Mesenchymal stem cell (in vitro differentiated cells and primary cell): Measurements from ENCODE around the gene GPATCH1.

Experiments used
- DNase-seq: peaks from one replicate; pipeline ENCODE4 v3.0.0-alpha.2; 2013
- H2AFZ ChIP-seq: one replicate; pipeline ENCODE4 v1.6.1; 2013; ENCODE audit warnings: low read depth, mild to moderate bottlenecking, control low read depth, inconsistent platforms, low read length, moderate library complexity
- H2AK5ac ChIP-seq: 2 replicates; pipeline ENCODE4 v1.6.1; 2013; ENCODE audit warnings: low read length, moderate library complexity, mild to moderate bottlenecking, inconsistent platforms; ENCODE audit not compliant: severe bottlenecking
- H2BK120ac ChIP-seq: one replicate; pipeline ENCODE4 v1.6.1; 2013; ENCODE audit warnings: low read depth, mild to moderate bottlenecking, inconsistent platforms, low read length, moderate library complexity
- H2BK12ac ChIP-seq, 2 experiments: one replicate each; pipeline ENCODE4 v1.6.1; 2013; ENCODE audit warnings: inconsistent platforms in 2 of 2, low read length in 2 of 2, mild to moderate bottlenecking in 2 of 2, moderate library complexity in 2 of 2, control low read depth in 1 of 2
- H2BK15ac ChIP-seq: one replicate; pipeline ENCODE4 v1.6.1; 2013; ENCODE audit warnings: mild to moderate bottlenecking, low read depth, inconsistent platforms; ENCODE audit not compliant: poor library complexity, severe bottlenecking
- H2BK5ac ChIP-seq: 2 replicates; pipeline ENCODE4 v1.6.1; 2013; ENCODE audit warnings: low read depth, mild to moderate bottlenecking, low read length, control low read depth, inconsistent platforms; ENCODE audit not compliant: poor library complexity, severe bottlenecking
- H3K14ac ChIP-seq, 2 experiments: one replicate each; pipeline ENCODE4 v1.6.1; 2013; ENCODE audit warnings: inconsistent platforms in 2 of 2, low read length in 2 of 2, control low read depth in 1 of 2, mild to moderate bottlenecking in 1 of 2, moderate library complexity in 1 of 2
- H3K18ac ChIP-seq, 2 experiments: one replicate each; pipeline ENCODE4 v1.6.1; 2013; ENCODE audit warnings: inconsistent platforms in 2 of 2, low read length in 2 of 2, control low read depth in 1 of 2, low read depth in 1 of 2, mild to moderate bottlenecking in 1 of 2
- H3K23ac ChIP-seq, 2 experiments: one replicate each; pipeline ENCODE4 v1.6.1; 2013; ENCODE audit warnings: inconsistent platforms in 2 of 2, low read length in 2 of 2, mild to moderate bottlenecking in 2 of 2, moderate library complexity in 2 of 2, control low read depth in 1 of 2
- H3K27ac ChIP-seq: 2 replicates; pipeline ENCODE4 v1.5.1; 2013; ENCODE audit warnings: mild to moderate bottlenecking, moderate library complexity, low read length, control low read depth, inconsistent platforms; ENCODE audit not compliant: poor library complexity, severe bottlenecking
- H3K27me3 ChIP-seq, 2 experiments: 2 replicates each; pipeline versions ENCODE4 v1.6.1 to v1.7.0; 2013; ENCODE audit warnings: low read length in 2 of 2, mild to moderate bottlenecking in 2 of 2, moderate library complexity in 2 of 2, control low read depth in 1 of 2, inconsistent platforms in 1 of 2; ENCODE audit not compliant: control insufficient read depth in 1 of 2, insufficient read depth in 1 of 2
- H3K36me3 ChIP-seq, 2 experiments: 2 replicates each; pipeline versions ENCODE4 v1.6.1 to v1.7.0; 2013; ENCODE audit warnings: low read length in 2 of 2, control low read depth in 1 of 2, inconsistent platforms in 1 of 2, low read depth in 1 of 2, mild to moderate bottlenecking in 1 of 2; ENCODE audit not compliant: insufficient read depth in 2 of 2, control insufficient read depth in 1 of 2
- H3K4ac ChIP-seq, 2 experiments: one replicate each; pipeline ENCODE4 v1.6.1; 2013; ENCODE audit warnings: inconsistent platforms in 2 of 2, low read length in 2 of 2, mild to moderate bottlenecking in 2 of 2, moderate library complexity in 2 of 2, control low read depth in 1 of 2, low read depth in 1 of 2
- H3K4me1 ChIP-seq: 2 replicates; pipeline ENCODE4 v1.6.1; 2013; ENCODE audit warnings: low read depth, low read length, control low read depth; ENCODE audit not compliant: control insufficient read depth, insufficient read depth
- H3K4me2 ChIP-seq: 2 replicates; pipeline ENCODE4 v1.6.1; 2013; ENCODE audit warnings: low read length, mild to moderate bottlenecking, inconsistent platforms; ENCODE audit not compliant: poor library complexity, severe bottlenecking
- H3K4me3 ChIP-seq, 2 experiments: 2 replicates each; pipeline versions ENCODE4 v1.5.1 to v1.7.0; 2013; ENCODE audit warnings: low read length in 2 of 2, mild to moderate bottlenecking in 2 of 2, control low read depth in 1 of 2, low read depth in 1 of 2; ENCODE audit not compliant: insufficient read depth in 1 of 2
- H3K79me1 ChIP-seq: replicated peaks from 2 replicates; pipeline ENCODE4 v1.6.1; 2013; ENCODE audit warnings: mild to moderate bottlenecking, control low read depth, low read length, inconsistent platforms; ENCODE audit not compliant: poor library complexity, severe bottlenecking
- H3K9ac ChIP-seq: 2 replicates; pipeline ENCODE4 v1.7.0; 2013; ENCODE audit warnings: mild to moderate bottlenecking, low read length, moderate library complexity
- H3K9me3 ChIP-seq: 2 replicates; pipeline ENCODE4 v1.7.0; 2013; ENCODE audit warnings: mild to moderate bottlenecking, low read length; ENCODE audit not compliant: control insufficient read depth
- H4K8ac ChIP-seq: one replicate; pipeline ENCODE4 v1.6.1; 2013; ENCODE audit warnings: inconsistent platforms, mild to moderate bottlenecking, low read length, moderate library complexity
- H4K91ac ChIP-seq: one replicate; pipeline ENCODE4 v1.6.1; 2013; ENCODE audit warnings: mild to moderate bottlenecking, low read length, inconsistent platforms
- WGBS: methylation state at CpG from one replicate; pipeline ENCODE4 v1.1.7; 2013; ENCODE audit warnings: mixed read lengths; 5-methylcytosine and 5-hydroxymethylcytosine counted together

The GPATCH1 gene

DNA sequence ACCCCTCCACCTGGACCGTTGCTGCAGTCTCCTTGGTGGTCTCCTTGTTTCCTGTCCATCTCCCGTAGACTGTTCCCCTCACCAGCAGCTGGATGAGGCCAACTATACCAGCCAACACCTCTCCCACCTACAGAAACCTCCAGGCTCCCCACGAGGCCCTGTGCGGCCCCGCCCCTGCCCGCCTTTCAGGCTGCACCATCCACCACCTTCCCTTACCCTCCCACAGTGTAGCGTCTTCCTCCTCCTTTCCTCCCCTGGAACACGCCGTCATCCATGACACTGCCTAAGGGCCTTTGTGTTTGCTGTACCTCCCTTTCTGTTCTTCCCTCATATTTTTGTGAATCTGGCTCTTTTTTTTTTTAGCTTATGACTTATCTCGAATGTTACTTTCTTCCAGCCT lies 27.2 kb downstream of the GPATCH1 start:
- H2BK120ac ChIP-seq: no peak overlapping the region
- H3K36me3 ChIP-seq: peaks cover 45 to 70% of the 10 kb centered on the region in 2 experiments
- H3K79me1 ChIP-seq: peaks cover 7% of the 10 kb centered on the region
- no peaks in the 10 kb centered on the region for H3K27me3 ChIP-seq
- WGBS: 96% methylated on average over 10 of the region's 10 CpGs
- no peak overlapping the region for H3K23ac ChIP-seq
- H4K8ac ChIP-seq: no peak overlapping the region
- no peak overlapping the region for H2AK5ac ChIP-seq
- no peaks in the 10 kb centered on the region for H3K9me3 ChIP-seq
- no peak overlapping the region for H2AFZ ChIP-seq
- H2BK15ac ChIP-seq: no peak overlapping the region
- no peak overlapping the region for H3K4ac ChIP-seq
- H3K18ac ChIP-seq: no peak overlapping the region
- H3K9ac ChIP-seq: no peak overlapping the region
- H2BK12ac ChIP-seq: no peak overlapping the region
- no peak overlapping the region for H3K14ac ChIP-seq
- H3K4me2 ChIP-seq: no peak overlapping the region
- peaks cover 5% of the 10 kb centered on the region for H3K4me1 ChIP-seq
- H3K27ac ChIP-seq: no peak overlapping the region
- no peak overlapping the region for H2BK5ac ChIP-seq
- no peak overlapping the region for H4K91ac ChIP-seq
- no peak overlapping the region for H3K4me3 ChIP-seq
- no peak for DNase-seq

DNA sequence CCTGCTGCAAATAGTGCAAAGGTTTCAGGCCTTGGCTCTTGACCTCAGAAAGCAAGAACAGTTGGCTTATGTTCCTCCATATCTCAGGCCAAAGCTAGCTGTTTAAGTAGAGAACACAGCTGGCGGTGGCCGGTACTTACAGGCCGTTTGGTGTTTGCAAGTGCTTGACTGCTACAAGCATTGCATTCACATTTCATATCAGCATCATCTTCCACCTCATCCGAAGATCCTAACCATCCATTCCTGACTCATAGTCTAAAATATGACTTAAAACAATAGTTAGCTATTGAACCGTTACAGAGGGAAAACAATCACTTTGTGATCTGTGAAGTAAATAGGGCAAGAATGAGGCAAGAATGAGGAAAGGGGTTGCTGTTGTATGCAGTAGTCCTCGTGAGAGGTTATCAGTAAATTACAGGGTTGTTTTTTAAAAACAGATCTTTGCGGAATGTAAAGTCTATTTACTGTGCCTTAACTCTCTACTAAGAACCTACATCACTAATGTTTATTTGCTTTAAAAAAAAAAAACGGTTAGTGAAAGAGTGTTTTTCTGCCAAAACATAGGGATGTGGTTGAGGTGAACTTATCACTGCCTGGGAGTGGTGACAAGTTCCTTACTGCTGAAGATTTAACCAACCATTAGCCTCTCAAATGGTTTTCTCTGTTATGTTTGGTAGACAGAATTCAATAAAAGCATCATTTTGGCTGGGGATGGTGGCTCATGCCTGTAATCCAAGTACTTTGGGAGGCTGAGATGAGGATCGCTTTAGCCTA lies 29.3 kb downstream of the GPATCH1 start:
- Histone ChIP-seq H3K4me2 (no peak overlapping the region), H3K36me3 (peaks cover 52 to 74% of the 10 kb centered on the region in 2 experiments), H2BK5ac (no peak overlapping the region), H3K79me1 (peaks cover 2% of the 10 kb centered on the region), H3K18ac (no peak overlapping the region), H2AK5ac (no peak overlapping the region), H3K9ac (no peak overlapping the region), H2AFZ (no peak overlapping the region), H3K9me3 (no peaks in the 10 kb centered on the region), H2BK15ac (no peak overlapping the region), H2BK120ac (no peak overlapping the region), H3K4me1 (peaks cover 5% of the 10 kb centered on the region), H3K4me3 (no peak overlapping the region), H4K91ac (peak overlapping the region; percentile 39), H3K14ac (no peak overlapping the region), H3K23ac (no peak overlapping the region), H3K27me3 (no peaks in the 10 kb centered on the region), H3K4ac (no peak overlapping the region), H3K27ac (peak overlapping the region; percentile 64), H2BK12ac (no peak overlapping the region), H4K8ac (no peak overlapping the region)
- no peak for DNase-seq
- 88% methylated on average over 4 of the region's 9 CpGs for WGBS

- no peak overlapping the region for H3K18ac ChIP-seq
Measured at GRCh38 chr19:33111587-33111986, 30.6 kb downstream of the GPATCH1 start.

DNA sequence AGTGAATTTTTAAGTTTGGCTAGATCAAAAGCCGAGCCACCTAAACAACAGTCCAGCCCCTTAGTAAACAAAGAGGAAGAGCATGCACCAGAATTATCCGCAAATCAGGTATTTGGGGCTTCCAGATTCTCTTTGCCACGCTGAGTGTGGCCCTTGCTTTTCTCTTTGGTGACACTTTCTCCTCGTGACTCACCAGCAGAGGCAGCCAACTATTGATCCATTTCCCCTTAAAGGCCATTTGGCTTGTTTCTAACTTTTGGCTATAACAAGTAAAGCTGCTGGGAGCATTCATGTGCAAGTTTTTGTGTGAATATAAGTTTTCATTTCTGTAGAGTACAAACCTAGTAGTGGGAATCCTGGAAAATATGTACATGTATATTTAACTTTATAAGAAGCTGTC lies 33.3 kb downstream of the GPATCH1 start:
- Histone ChIP-seq H3K4me3 (no peak overlapping the region), H3K4me1 (peaks cover 5% of the 10 kb centered on the region), H3K4me2 (no peak overlapping the region), H4K8ac (no peak overlapping the region), H2BK15ac (no peak overlapping the region), H2BK120ac (no peak overlapping the region), H3K9ac (no peak overlapping the region), H3K14ac (no peak overlapping the region), H3K79me1 (peaks cover 2% of the 10 kb centered on the region), H4K91ac (no peak overlapping the region), H3K4ac (no peak overlapping the region), H3K27ac (no peak overlapping the region), H2BK5ac (no peak overlapping the region), H3K9me3 (no peaks in the 10 kb centered on the region), H2AK5ac (no peak overlapping the region), H2AFZ (no peak overlapping the region), H3K27me3 (no peaks in the 10 kb centered on the region), H3K18ac (no peak overlapping the region), H2BK12ac (no peak overlapping the region), H3K23ac (no peak overlapping the region), H3K36me3 (peaks cover 53 to 80% of the 10 kb centered on the region in 2 experiments)
- no peak for DNase-seq
- 90% methylated on average over 4 of the region's 4 CpGs for WGBS

More at GRCh38 chr19:33111587-33111986, 30.6 kb downstream of the GPATCH1 start:
- Histone ChIP-seq H3K4me1 (peaks cover 5% of the 10 kb centered on the region), H3K9me3 (no peaks in the 10 kb centered on the region), H3K4me3 (no peak overlapping the region), H3K36me3 (peaks cover 52 to 80% of the 10 kb centered on the region in 2 experiments), H3K4ac (no peak overlapping the region), H4K8ac (peak overlapping the region; percentile 15), H2BK12ac (no peak overlapping the region), H3K79me1 (peaks cover 2% of the 10 kb centered on the region), H3K27ac (no peak overlapping the region), H2AFZ (no peak overlapping the region), H2AK5ac (no peak overlapping the region), H2BK15ac (no peak overlapping the region), H3K14ac (no peak overlapping the region), H3K23ac (no peak overlapping the region), H3K4me2 (no peak overlapping the region), H2BK120ac (no peak overlapping the region), H3K27me3 (no peaks in the 10 kb centered on the region), H3K9ac (no peak overlapping the region), H2BK5ac (no peak overlapping the region), H4K91ac (no peak overlapping the region)
- WGBS: 97% methylated on average over 11 of the region's 11 CpGs
- no peak for DNase-seq
